Activated CD4-positive, alpha-beta T cell treated with anti-CD3 and anti-CD28 coated beads for 48 hours (primary cell): ENCODE data around the gene LIMS2.
A peak's percentile ranks its signal among the peaks of the same experiment; 100 is the strongest.

Source experiments
- DNase-seq: peaks from one replicate; pipeline ENCODE4 v3.0.0-alpha.2; 2020

LIMS2 gene

GRCh38 chr2:127619877-127620705, 55.2 kb downstream of the LIMS2 start:
- DNase-seq, result peak; percentile 5

DNA sequence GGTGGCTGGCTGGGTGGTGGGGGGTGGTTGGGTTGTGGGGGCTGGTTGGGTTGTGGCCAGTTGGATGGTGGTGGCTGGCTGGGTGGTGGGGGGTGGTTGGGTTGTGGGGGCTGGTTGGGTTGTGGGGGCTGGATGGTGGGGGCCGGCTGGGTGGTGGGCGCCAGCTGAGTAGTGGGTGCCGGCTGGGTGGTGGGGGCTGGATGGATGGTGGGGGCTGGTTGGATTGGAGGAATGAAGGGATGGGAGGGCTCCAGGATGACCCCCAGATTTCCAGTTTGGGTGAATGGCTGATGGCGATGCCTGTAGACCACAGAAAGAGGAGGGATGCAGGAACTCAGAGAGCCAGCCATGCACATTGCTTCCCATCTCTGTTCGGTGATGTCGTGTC, 56.1 kb downstream of the LIMS2 start:
- no peak for DNase-seq

DNA sequence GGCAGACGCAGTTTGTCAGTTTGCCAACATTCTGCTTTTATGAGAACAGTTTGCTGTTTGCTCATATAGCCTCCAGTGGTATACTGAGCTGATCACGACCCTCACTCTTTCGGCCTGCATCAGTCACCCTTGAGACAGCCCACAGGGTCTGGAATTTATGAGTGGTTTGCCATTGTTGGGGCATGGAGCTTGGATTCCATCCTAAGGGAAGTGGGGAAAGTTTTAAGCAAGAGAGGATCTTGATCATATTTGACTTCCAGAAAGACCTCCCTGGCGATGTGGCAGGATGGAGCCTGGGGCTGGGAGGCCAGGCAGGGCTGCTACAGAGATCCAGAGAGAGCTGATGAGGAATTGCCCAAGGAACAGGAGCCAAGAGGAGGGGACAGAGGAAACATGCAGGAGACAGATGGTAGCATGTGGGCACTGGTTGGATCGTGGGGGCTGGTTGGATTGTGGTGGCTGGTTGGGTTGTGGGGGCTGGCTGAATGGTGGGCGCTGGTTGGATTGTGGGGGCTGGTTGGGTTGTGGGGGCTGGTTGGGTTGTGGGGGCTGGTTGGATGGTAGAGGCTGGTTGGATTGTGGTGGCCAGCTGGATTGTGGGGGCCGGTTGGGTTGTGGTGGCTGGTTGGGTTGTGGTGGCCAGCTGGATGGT, 56.7 kb downstream of the LIMS2 start:
- DNase-seq, result no peak

DNA sequence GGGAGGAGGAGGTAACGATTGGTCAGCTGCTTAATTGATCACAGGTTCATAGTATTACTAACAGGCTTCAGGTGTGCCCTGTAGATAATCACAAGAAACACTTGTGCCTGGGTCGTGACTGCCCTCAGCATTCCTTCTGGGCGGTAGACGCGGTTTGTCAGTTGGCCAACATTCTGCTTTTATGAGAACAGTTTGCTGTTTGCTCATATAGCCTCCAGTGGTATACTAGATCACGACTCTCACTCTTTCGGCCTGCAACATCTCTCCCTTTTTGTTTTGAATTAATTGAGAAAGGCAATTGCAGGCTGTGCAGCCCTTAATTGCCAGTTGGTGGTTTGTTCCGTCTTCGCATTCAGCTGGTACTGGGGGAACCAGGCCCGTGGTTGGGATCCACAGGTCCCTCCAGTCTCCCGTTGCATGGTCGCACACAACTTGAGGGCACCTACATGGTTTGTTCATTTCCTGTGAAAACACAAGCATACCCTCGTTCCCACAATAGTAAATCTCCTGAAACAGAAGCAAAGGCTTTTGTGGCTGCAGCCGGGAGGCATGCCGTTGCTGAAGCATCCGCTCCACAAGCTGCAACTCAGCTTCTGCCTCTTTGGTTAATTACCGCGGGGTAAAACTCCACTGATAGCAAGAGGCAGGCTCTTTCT, 59.7 kb downstream of the LIMS2 start:
- no peak for DNase-seq

DNA sequence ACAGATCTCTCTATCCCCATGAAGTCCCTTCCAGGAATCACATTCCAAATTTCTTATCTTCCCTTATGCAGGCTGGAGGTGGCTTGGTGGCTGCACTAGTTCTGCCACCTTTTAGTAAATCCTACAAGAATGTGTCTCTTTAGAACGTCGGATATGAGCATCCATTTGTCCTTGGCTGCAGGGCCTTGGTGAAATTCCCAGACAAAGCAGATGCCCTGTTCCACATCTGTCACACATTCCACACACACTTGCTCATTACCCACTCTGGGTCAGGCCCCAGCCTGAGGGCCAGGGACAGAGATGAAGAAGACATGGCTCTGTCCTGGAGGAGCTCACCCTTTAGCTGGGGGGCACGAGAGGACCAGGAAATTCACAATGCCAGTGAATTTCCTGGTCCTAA, 60.6 kb downstream of the LIMS2 start:
- no peak for DNase-seq

DNA sequence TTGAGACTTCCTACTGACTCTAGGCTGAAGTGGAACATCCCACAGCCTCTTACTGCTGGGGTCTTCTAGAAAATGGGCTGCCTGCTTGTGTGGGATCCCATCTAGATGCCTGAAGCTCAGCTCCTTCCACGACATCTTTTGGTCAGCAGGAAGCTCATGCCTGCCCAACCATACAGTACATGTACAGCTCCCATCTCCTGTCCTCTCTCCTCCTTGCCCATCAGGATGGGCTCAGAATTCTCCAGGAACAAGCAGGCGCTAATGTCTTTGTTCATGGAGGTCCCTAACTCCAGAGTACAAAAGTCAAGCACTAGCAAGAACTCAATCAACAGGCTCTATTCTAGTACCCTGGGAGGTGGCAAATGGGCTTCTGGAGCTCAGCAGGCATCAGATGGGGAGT, 61.1 kb downstream of the LIMS2 start:
- no peak for DNase-seq

DNA sequence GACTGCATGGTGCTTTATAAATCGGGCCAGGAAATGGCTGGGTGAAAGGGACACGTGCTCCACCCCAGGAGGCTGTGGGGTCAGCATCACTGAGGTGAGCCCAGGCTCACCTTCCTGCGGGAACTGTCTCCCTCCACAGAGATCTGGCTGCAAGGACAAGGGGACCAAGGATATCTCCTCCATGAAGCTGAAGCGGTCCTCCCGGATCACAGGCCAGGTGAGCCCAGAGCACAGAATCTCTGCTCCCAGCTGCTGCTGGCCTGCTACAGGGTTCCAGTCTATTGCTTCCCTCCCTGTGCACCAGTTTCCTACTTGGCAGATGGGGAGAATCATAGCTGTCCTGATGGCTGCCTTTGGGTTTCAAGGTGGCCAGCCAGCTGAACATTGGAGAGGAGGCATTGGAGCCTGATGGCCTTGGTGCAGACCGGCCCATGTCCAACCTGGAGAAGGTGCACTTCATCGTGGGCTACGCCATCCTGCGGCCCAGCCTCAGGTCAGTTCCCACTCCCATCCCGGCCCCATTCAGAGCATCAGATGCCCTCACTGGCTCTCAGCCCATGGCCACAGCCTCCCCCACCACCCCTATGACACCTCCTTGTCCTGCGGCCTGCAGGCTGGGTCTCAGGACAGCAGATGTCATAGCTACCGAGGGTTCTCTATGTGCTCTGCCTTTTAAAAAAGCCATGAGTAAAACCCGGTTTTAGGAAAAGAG, 63.1 kb downstream of the LIMS2 start:
- DNase-seq, result no peak

DNA sequence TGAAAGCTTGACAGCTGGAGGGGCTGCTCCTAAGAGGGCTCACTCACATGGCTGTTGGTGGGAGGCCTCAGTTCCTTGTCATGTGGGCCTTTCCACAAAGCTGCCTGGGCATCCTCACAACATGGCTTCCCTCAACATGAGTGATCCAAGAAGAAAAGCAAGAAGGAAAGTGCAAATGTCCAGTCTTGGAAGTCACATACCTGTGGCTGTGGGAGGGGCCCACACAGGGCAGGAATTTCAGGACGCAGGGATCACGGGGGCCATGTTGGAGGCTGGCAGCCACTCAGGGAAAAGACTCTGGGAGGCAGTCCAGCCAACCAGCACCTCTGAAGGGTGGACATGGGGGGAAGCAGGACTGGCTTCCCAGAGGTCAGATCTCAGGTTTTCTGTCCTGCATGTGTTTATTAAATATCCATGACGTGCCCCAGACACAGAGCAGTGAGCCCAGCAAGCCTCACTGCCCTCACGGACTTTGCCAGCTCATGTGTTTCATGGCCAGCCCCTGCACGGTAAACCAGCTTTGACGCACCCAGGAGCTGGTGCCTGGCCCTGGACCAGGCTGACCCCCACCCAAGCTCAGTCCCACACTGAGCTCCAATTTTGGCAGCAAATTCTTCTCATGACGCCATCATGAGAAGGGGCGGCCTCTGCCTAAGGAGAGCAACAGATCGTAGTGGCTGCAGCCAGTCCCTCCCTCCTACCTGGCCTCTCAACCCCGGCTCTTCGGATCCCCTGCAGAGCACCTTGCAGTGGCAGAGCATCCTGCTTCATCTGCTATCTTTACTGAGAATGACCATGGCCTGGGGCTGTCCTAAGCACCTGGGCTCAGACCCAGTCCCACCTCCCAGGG, 64.0 kb downstream of the LIMS2 start:
- no peak for DNase-seq

DNA sequence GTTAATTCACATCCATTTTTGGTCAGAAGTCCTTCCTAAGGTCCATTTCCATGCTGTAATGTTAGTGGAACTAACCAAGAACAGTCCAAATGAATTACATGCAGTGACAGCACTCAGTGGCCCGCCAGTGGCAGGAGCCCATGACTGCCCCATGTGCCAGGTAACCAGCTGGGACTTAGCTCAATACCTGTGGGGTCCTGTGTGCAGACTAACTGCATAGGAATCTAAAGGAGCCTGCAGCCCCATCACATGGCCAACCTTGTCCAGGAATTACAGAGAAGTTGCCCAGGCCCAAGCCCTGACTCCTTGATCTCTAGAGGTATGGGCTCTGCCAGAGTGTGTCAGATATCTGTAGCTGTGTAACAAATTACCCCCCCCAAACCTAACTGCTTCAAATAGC, 64.8 kb downstream of the LIMS2 start:
- no peak for DNase-seq

DNA sequence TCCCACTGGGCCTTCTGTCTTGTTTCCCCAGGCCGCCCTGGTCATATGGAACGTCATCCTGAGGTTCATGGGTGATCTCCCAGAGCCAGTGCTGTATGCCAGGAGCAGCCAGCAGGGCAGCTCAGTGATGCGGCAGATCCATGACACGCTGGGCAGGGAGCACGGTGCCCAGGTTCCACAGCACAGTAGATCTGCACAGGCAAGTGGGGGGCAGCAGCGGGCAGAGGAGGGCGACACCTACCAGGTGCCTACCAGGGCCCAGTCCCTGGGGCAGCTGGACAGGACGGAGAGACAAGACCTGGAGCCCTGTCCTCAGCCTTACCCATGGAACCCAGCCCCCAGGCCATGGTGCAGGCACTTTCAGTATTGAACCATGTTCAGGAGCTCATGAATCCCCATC, 65.5 kb downstream of the LIMS2 start:
- no peak for DNase-seq

- no peak for DNase-seq
These were observed 66.1 kb downstream of the LIMS2 start for GRCh38 chr2:127609031-127609751.

- DNase-seq, result no peak
These were observed 67.0 kb downstream of the LIMS2 start for GRCh38 chr2:127608061-127609030.

GRCh38 chr2:127607399-127607908, 67.9 kb downstream of the LIMS2 start:
- DNase-seq, result no peak

- DNase-seq, result no peak
These were observed 68.5 kb downstream of the LIMS2 start for GRCh38 chr2:127606625-127607398.

DNA sequence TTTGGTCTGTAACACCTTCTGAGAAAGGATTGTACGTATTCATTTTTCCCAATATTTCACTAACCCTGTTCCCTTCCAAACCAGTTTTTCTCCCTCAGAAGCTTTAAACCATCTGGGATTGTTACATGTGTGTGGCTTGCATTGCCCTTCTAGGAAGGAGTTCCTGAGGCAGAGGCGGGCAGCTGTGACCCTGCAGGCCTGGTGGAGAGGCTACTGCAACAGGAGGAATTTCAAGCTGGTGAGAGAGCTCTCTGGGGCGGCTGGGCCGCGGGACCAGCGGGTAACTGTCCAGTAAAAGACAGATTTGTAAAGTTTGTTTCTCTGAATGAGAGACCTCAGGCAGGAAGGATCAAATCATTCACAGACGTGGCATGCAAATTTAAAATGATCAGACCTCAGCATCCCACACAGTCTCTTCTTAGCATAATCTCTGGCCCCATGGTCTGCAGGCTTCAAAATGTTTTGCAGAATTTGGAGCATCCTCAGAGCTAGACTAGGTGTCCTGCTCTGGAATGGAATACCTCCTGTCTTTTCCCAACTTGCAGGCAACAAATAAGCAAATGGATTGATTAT, 69.6 kb downstream of the LIMS2 start:
- DNase-seq, result no peak

- no peak for DNase-seq
These were observed 70.3 kb downstream of the LIMS2 start for GRCh38 chr2:127604986-127605385.

GRCh38 chr2:127599211-127599610, 76.1 kb downstream of the LIMS2 start:
- DNase-seq, result no peak

DNA sequence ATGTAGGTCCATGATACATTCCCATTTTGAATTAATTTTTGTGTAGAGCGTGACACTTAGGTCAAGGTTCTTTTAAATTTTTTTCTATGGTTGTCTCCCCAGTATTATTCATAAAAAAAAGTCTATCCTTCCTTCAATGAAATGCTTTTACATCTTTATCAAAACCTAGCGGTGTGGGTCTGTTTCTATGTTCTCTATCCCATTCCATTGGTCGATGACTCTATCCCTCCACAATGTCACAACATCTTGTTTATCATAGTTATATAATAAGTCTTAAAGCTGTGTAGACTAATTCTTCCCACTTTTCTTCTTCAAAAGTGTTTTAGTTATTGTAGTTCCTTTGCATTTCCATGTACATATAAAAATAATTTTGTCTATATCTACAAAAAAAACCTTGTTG, 76.6 kb downstream of the LIMS2 start:
- DNase-seq, result no peak

DNA sequence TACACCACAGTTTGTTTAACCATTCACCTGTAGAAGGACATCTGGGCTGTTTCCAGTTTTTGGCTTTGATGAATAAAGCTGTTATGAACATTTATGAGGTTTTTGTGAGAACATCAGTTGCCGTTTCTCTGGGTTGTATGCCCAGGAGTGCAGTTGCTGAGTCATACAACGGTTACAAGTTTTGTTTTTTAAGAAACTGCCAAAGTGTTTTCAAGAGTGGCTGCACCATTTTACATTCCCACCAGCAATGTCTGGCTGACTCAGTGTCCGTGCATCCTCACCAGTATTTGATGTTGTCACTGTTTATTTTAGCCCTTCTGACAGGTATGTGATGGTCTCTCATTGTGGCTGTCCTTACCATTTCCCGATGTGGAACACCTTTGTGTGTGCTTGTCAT, 77.3 kb downstream of the LIMS2 start:
- DNase-seq, result no peak
